Bronchial epithelial cell (primary cell): ENCODE measurements around the gene ANKS1A. TPM values are rescaled to one million over a fixed set of nuclear protein-coding genes. Genes with fewer than 3 reads are reported as not detected.

Experiments used
- DNase-seq: peaks from one replicate; pipeline ENCODE4 v3.0.0-alpha.2; 2010; ENCODE audit warnings: low read depth
- FAIRE-seq: peaks from 2 replicates; lab custom pipeline; 2011; peaks lifted over from hg19 to GRCh38; lab: Jason Lieb, UNC
- H3K27me3 ChIP-seq: 2 replicates; pipeline ENCODE4 v1.5.1; 2011; ENCODE audit warnings: low read length; ENCODE audit not compliant: control insufficient read depth, insufficient read depth
- H3K36me3 ChIP-seq: 2 replicates; pipeline ENCODE4 v1.5.1; 2011; ENCODE audit warnings: low read length; ENCODE audit not compliant: control insufficient read depth, insufficient read depth
- H3K4me3 ChIP-seq: 2 replicates; pipeline ENCODE4 v1.5.1; 2011; ENCODE audit warnings: mild to moderate bottlenecking, low read depth, low read length, control low read depth
- CTCF ChIP-seq: IDR thresholded peaks from 2 replicates; pipeline ENCODE4 v1.5.1; 2011; ENCODE audit warnings: mild to moderate bottlenecking, moderate library complexity, low read length, control low read depth, inconsistent platforms; ENCODE audit not compliant: insufficient read depth, severe bottlenecking
- total RNA-seq: library from RNA; depleted of rRNA; stranded (reverse); fragments of >200 nt; gene quantifications from 2 replicates; pipeline ENCODE4 v1.2.1, GENCODE V29; 2014

The ANKS1A gene
- total RNA-seq, 1 donor from 2014 or later, result 9.5 TPM

- FAIRE-seq (no peak), DNase-seq (peak; percentile 65)
- no peak for TF ChIP-seq CTCF
Observed at GRCh38 chr6:34934516-34934915, 45.5 kb downstream of the ANKS1A start.

GRCh38 chr6:34938268-34938667 is 49.2 kb downstream of the ANKS1A start:
- no peaks in the 10 kb centered on the region for H3K27me3 ChIP-seq
- no peak for DNase-seq
- no peak for FAIRE-seq
- no peak for TF ChIP-seq CTCF
- no peak overlapping the region for H3K4me3 ChIP-seq
- H3K36me3 ChIP-seq, result no peaks in the 10 kb centered on the region

More at GRCh38 chr6:34934516-34934915, 45.5 kb downstream of the ANKS1A start:
- H3K36me3 ChIP-seq, result no peaks in the 10 kb centered on the region
- no peak overlapping the region for H3K4me3 ChIP-seq
- H3K27me3 ChIP-seq, result no peaks in the 10 kb centered on the region

GRCh38 chr6:34940030-34940434 is 51.0 kb downstream of the ANKS1A start:
- no peaks in the 10 kb centered on the region for H3K27me3 ChIP-seq
- no peak overlapping the region for H3K4me3 ChIP-seq
- no peak for FAIRE-seq
- TF ChIP-seq CTCF, result no peak
- H3K36me3 ChIP-seq, result no peaks in the 10 kb centered on the region
- no peak for DNase-seq

GRCh38 chr6:34941421-34941820 is 52.4 kb downstream of the ANKS1A start:
- TF ChIP-seq CTCF, result no peak
- Histone ChIP-seq H3K27me3 (no peaks in the 10 kb centered on the region), H3K4me3 (no peak overlapping the region), H3K36me3 (no peaks in the 10 kb centered on the region)
- DNase-seq, result no peak
- no peak for FAIRE-seq

- no peak for DNase-seq
- no peak for TF ChIP-seq CTCF
- no peaks in the 10 kb centered on the region for H3K36me3 ChIP-seq
- no peak overlapping the region for H3K4me3 ChIP-seq
- H3K27me3 ChIP-seq, result no peaks in the 10 kb centered on the region
- no peak for FAIRE-seq
Observed at GRCh38 chr6:34945317-34945716, 56.3 kb downstream of the ANKS1A start.

GRCh38 chr6:34947561-34947960 is 58.5 kb downstream of the ANKS1A start:
- DNase-seq (peak; percentile 56), FAIRE-seq (no peak)
- H3K27me3 ChIP-seq, result no peaks in the 10 kb centered on the region
- H3K36me3 ChIP-seq, result no peaks in the 10 kb centered on the region
- H3K4me3 ChIP-seq, result no peak overlapping the region
- no peak for TF ChIP-seq CTCF
